Measurements from ENCODE around the gene PFN1. TPM values are rescaled to one million over a fixed set of nuclear protein-coding genes. Genes with fewer than 3 reads are reported as not detected.

Gene PFN1
- total RNA-seq, 1 donor from 2014 or later, result 370 TPM

GRCh38 chr17:4974115-4974670 is 25.9 kb upstream of the PFN1 start:
- Mint-ChIP-seq H3K4me3 (no peak overlapping the region), H3K27me3 (ENCODE audit: low read depth) (no peaks in the 10 kb centered on the region), H3K4me1 (peaks cover 30% of the 10 kb centered on the region), H3K27ac (no peak overlapping the region), H3K36me3 (peaks cover 19% of the 10 kb centered on the region), H3K9me3 (no peaks in the 10 kb centered on the region)
- TF ChIP-seq, protein P1, sequence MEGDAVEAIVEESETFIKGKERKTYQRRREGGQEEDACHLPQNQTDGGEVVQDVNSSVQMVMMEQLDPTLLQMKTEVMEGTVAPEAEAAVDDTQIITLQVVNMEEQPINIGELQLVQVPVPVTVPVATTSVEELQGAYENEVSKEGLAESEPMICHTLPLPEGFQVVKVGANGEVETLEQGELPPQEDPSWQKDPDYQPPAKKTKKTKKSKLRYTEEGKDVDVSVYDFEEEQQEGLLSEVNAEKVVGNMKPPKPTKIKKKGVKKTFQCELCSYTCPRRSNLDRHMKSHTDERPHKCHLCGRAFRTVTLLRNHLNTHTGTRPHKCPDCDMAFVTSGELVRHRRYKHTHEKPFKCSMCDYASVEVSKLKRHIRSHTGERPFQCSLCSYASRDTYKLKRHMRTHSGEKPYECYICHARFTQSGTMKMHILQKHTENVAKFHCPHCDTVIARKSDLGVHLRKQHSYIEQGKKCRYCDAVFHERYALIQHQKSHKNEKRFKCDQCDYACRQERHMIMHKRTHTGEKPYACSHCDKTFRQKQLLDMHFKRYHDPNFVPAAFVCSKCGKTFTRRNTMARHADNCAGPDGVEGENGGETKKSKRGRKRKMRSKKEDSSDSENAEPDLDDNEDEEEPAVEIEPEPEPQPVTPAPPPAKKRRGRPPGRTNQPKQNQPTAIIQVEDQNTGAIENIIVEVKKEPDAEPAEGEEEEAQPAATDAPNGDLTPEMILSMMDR (IDR thresholded peaks at IDR 0.05; ENCODE audit: unreplicated experiment), result no peak
- DNase-seq (ENCODE audit: low spot score in 2 of 2, unreplicated experiment in 2 of 2), result no peak

GRCh38 chr17:4973256-4974114 is 25.2 kb upstream of the PFN1 start:
- H3K4me3 Mint-ChIP-seq, result no peak overlapping the region
- H3K36me3 Mint-ChIP-seq, result peaks cover 19% of the 10 kb centered on the region

GRCh38 chr17:4972752-4973151 is 24.4 kb upstream of the PFN1 start:
- Mint-ChIP-seq H3K4me1 (peaks cover 37% of the 10 kb centered on the region), H3K9me3 (no peaks in the 10 kb centered on the region), H3K27me3 (ENCODE audit: low read depth) (no peaks in the 10 kb centered on the region), H3K27ac (peak overlapping the region; percentile 36), H3K36me3 (peaks cover 19% of the 10 kb centered on the region), H3K4me3 (no peak overlapping the region)
- TF ChIP-seq, protein P1 (IDR thresholded peaks at IDR 0.05; ENCODE audit: unreplicated experiment), result no peak
- no peak for DNase-seq (ENCODE audit: low spot score in 2 of 2, unreplicated experiment in 2 of 2)

More at GRCh38 chr17:4973256-4974114, 25.2 kb upstream of the PFN1 start:
- TF ChIP-seq, protein P1 (IDR thresholded peaks at IDR 0.05; ENCODE audit: unreplicated experiment), result no peak
- Mint-ChIP-seq H3K4me1 (peaks cover 37% of the 10 kb centered on the region), H3K9me3 (no peaks in the 10 kb centered on the region), H3K27me3 (ENCODE audit: low read depth) (no peaks in the 10 kb centered on the region), H3K27ac (peak overlapping the region; percentile 5)
- no peak for DNase-seq (ENCODE audit: low spot score in 2 of 2, unreplicated experiment in 2 of 2)

DNA sequence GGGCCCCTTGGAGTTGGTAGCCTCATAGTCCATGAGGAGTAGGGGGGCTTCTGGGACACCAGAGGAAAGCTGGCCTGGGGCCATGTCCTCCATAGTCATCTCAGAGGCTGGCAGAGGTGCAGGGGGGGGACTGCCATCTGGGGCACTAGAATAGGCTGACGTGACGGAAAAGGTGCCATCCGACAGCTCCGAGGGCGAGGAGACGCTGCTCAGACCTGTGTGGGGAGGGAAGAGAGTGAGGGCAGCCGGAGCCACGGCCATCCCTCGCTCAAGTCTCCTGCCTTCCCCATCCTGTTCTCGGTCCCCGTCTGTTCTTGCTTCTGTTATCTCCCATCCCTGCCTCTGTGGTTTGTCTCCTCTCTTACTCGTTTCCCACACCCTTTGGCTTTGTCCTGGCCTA is 24.0 kb upstream of the PFN1 start:
- Mint-ChIP-seq H3K36me3 (peaks cover 19% of the 10 kb centered on the region), H3K4me3 (no peak overlapping the region), H3K27me3 (ENCODE audit: low read depth) (no peaks in the 10 kb centered on the region), H3K27ac (peak overlapping the region; percentile 36), H3K4me1 (peaks cover 37% of the 10 kb centered on the region), H3K9me3 (no peaks in the 10 kb centered on the region)
- TF ChIP-seq, protein P1 (IDR thresholded peaks at IDR 0.05; ENCODE audit: unreplicated experiment), result no peak
- no peak for DNase-seq (ENCODE audit: low spot score in 2 of 2, unreplicated experiment in 2 of 2)

DNA sequence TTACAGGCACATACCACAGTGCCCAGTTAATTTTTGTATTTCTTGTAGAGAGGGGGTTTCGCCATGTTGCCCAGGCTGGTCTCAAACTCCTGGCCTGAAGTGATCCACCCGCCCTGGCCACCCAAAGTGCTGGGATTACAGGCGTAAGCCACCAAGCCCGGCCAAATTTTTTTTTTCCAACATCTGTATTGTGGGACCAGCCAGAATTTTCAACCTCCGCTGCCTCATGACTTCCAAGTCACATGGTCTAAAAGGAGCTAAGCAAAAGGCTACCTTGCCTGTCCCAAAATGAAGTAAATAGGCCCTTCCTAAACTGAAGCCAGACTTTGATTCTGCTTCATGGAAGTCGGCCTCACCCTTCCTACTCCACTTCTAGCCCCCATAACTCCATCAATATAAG is 23.5 kb upstream of the PFN1 start:
- Mint-ChIP-seq H3K4me3 (no peak overlapping the region), H3K4me1 (peaks cover 37% of the 10 kb centered on the region), H3K27me3 (ENCODE audit: low read depth) (no peaks in the 10 kb centered on the region), H3K36me3 (peaks cover 19% of the 10 kb centered on the region), H3K27ac (no peak overlapping the region), H3K9me3 (no peaks in the 10 kb centered on the region)
- TF ChIP-seq, protein P1 (IDR thresholded peaks at IDR 0.05; ENCODE audit: unreplicated experiment), result no peak
- DNase-seq (ENCODE audit: low spot score in 2 of 2, unreplicated experiment in 2 of 2), result no peak
